Endodermal cell (in vitro differentiated cells): ENCODE data around the gene PLEKHA5. TPM values are rescaled to one million over a fixed set of nuclear protein-coding genes. Genes with fewer than 3 reads are reported as not detected.

Experiments
- DNase-seq: peaks from one replicate; pipeline ENCODE4 v3.0.0-alpha.2; 2017
- H3K27ac ChIP-seq: 2 replicates; pipeline ENCODE4 v1.5.1; 2013; ENCODE audit warnings: mild to moderate bottlenecking, low read depth, low read length, moderate library complexity
- H3K27me3 ChIP-seq: 2 replicates; pipeline ENCODE4 v1.6.1; 2013; ENCODE audit warnings: mild to moderate bottlenecking, low read length, moderate library complexity; ENCODE audit not compliant: insufficient read depth, control insufficient read depth, poor library complexity, severe bottlenecking
- H3K36me3 ChIP-seq: 2 replicates; pipeline ENCODE4 v1.7.0; 2013; ENCODE audit warnings: mild to moderate bottlenecking, low read length, moderate library complexity; ENCODE audit not compliant: control insufficient read depth, insufficient read depth
- H3K4me1 ChIP-seq: one replicate; pipeline ENCODE4 v1.7.0; 2013; ENCODE audit warnings: low read length; ENCODE audit not compliant: control insufficient read depth, insufficient read depth
- H3K4me3 ChIP-seq: 2 replicates; pipeline ENCODE4 v1.5.1; 2013; ENCODE audit warnings: mild to moderate bottlenecking, low read length, moderate library complexity
- H3K9ac ChIP-seq: 2 replicates; pipeline ENCODE4 v1.6.1; 2013; ENCODE audit warnings: mild to moderate bottlenecking, low read length, moderate library complexity; ENCODE audit not compliant: poor library complexity, severe bottlenecking; ENCODE audit errors: extremely low read depth
- H3K9me3 ChIP-seq: 2 replicates; pipeline ENCODE4 v1.6.1; 2013; ENCODE audit warnings: mild to moderate bottlenecking, low read length, moderate library complexity; ENCODE audit not compliant: control insufficient read depth
- H3K27ac Mint-ChIP-seq: 2 replicates; pipeline ENCODE4 v1.8.0; 2020; ENCODE audit warnings: mixed read lengths
- H3K27me3 Mint-ChIP-seq: 2 replicates; pipeline ENCODE4 v1.8.0; 2021; ENCODE audit warnings: mild to moderate bottlenecking, mixed read lengths; ENCODE audit not compliant: insufficient read depth
- H3K36me3 Mint-ChIP-seq: 2 replicates; pipeline ENCODE4 v1.8.0; 2020; ENCODE audit warnings: low read depth, mixed read lengths
- H3K4me1 Mint-ChIP-seq: 2 replicates; pipeline ENCODE4 v1.8.0; 2020; ENCODE audit warnings: mixed read lengths
- H3K4me3 Mint-ChIP-seq: 2 replicates; pipeline ENCODE4 v1.8.0; 2020; ENCODE audit warnings: mild to moderate bottlenecking, moderate library complexity, mixed read lengths
- H3K9me3 Mint-ChIP-seq: 2 replicates; pipeline ENCODE4 v1.8.0; 2020; ENCODE audit warnings: mild to moderate bottlenecking, mixed read lengths
- WGBS, 2 experiments: methylation state at CpG; one replicate each; pipeline versions ENCODE4 v1.1.5 to v1.1.7; 2013; ENCODE audit warnings: missing lambda C conversion rate in 2 of 2, mixed read lengths in 1 of 2; ENCODE audit not compliant: insufficient coverage in 1 of 2, insufficient read length in 1 of 2; 5-methylcytosine and 5-hydroxymethylcytosine counted together
- total RNA-seq, 2 donors: library from RNA; stranded (reverse); fragmentation: NEBNext Ultra II Directional in 1 of 2; extraction: Animal tissue kit (Norgen Biotek cat#: 25700) in 1 of 2; gene quantifications; 2 replicates in 1 of 2; 3 replicates in 1 of 2; pipeline ENCODE4 v1.2.1, GENCODE V29; 2021
- TF ChIP-seq, protein P1 (sequence below): fragments of 200-600 bp; sonication (generic); conservative IDR thresholded peaks from 2 replicates; pipeline ENCODE4 v1.5.0; 2021; ENCODE audit warnings: antibody characterized with exemption, mild to moderate bottlenecking

PLEKHA5 gene
- total RNA-seq, 2 donors from 2014 or later = 48.5 to 139 TPM

DNA sequence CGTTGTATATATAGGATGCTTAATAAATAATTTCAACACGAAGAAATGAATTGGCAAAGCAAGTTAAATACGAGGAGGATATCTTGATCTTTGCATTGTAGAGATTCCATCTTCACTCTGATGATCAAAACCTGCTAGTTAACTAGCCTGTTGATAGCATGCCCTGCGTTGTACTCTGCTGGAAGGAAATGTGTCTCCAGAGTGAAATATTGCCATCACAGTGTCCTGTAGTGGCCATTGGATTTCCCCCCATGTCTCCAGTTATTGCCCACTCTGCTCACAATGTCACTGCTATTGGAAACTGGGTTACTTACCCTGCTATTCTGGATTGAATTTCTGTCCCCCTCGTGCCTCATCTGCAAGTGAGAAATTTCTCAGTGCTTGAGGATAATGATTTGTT, 109.6 kb downstream of the PLEKHA5 start:
- no peaks in the 10 kb centered on the region for H3K27me3 ChIP-seq
- Mint-ChIP-seq H3K9me3 (no peaks in the 10 kb centered on the region), H3K4me3 (no peak overlapping the region), H3K27me3 (no peaks in the 10 kb centered on the region), H3K36me3 (peaks cover 7% of the 10 kb centered on the region), H3K4me1 (peaks cover 36% of the 10 kb centered on the region), H3K27ac (peak overlapping the region; percentile 1)
- H3K27ac ChIP-seq = peak overlapping the region; percentile 40
- TF ChIP-seq, protein P1, sequence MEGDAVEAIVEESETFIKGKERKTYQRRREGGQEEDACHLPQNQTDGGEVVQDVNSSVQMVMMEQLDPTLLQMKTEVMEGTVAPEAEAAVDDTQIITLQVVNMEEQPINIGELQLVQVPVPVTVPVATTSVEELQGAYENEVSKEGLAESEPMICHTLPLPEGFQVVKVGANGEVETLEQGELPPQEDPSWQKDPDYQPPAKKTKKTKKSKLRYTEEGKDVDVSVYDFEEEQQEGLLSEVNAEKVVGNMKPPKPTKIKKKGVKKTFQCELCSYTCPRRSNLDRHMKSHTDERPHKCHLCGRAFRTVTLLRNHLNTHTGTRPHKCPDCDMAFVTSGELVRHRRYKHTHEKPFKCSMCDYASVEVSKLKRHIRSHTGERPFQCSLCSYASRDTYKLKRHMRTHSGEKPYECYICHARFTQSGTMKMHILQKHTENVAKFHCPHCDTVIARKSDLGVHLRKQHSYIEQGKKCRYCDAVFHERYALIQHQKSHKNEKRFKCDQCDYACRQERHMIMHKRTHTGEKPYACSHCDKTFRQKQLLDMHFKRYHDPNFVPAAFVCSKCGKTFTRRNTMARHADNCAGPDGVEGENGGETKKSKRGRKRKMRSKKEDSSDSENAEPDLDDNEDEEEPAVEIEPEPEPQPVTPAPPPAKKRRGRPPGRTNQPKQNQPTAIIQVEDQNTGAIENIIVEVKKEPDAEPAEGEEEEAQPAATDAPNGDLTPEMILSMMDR = no peak
- WGBS, 2 experiments = 88 to 92% methylated on average over 4 to 5 of the region's 5 CpGs
- DNase-seq = peak; percentile 53
- no peaks in the 10 kb centered on the region for H3K9me3 ChIP-seq
- H3K4me1 ChIP-seq = peaks cover 4% of the 10 kb centered on the region
- no peak overlapping the region for H3K9ac ChIP-seq
- no peak overlapping the region for H3K4me3 ChIP-seq
- H3K36me3 ChIP-seq = no peaks in the 10 kb centered on the region

DNA sequence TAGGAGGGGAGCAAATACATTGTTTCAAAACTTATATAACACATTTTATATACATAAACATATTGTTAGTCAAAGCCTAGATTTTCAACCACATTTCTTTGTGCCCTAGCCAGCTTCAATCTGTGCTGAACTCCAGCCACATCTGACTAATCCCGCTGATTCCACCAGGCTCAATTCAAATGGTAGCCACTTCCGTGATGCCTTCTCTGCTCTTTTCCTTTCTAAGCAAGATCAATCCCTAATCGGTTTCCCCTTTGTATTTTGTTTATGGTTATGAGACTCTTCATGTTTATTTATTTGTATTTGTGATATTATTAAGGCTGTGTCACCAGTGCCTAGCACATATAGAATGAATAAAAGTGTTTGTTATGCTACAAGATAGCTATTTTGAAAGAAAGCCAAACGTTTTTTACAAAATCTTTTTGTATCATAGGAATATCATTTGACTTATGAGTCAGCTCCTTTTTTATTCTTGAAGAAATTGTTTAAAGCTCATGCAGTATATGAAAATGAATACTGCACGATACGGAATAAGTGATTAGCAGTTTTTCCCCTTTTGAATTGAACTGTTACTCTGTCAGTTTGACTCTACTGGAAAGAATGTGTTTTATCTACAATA, 110.2 kb downstream of the PLEKHA5 start:
- TF ChIP-seq, protein P1 = no peak
- Mint-ChIP-seq H3K4me3 (no peak overlapping the region), H3K27me3 (no peaks in the 10 kb centered on the region), H3K9me3 (no peaks in the 10 kb centered on the region), H3K4me1 (peaks cover 30% of the 10 kb centered on the region), H3K27ac (no peak overlapping the region), H3K36me3 (peaks cover 7% of the 10 kb centered on the region)
- Histone ChIP-seq H3K36me3 (no peaks in the 10 kb centered on the region), H3K9me3 (no peaks in the 10 kb centered on the region), H3K9ac (no peak overlapping the region), H3K4me1 (no peaks in the 10 kb centered on the region), H3K27me3 (no peaks in the 10 kb centered on the region), H3K27ac (no peak overlapping the region), H3K4me3 (no peak overlapping the region)
- 90 to 100% methylated on average over 2 to 4 of the region's 6 CpGs for WGBS, 2 experiments
- DNase-seq = no peak

DNA sequence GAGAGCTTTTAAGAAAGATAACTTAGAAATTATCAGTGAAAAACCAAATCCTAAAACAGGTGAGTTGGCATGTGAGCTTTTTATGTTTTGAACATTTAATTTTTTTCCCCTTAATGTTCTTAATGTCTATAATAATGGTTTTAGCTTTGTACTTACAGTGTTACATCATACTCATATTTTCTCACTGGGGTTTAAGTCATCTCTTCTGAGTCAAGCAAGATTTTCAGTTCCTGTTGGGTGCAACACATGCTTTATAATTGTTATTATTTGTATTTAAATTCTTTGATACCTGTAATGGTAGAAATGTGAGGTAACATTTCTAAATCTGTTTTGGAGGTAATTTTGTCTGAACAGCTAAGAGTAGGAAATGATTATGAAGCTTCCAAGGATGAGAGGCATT, 113.0 kb downstream of the PLEKHA5 start:
- H3K27me3 Mint-ChIP-seq = no peaks in the 10 kb centered on the region
- no peaks in the 10 kb centered on the region for H3K36me3 ChIP-seq
- H3K27ac Mint-ChIP-seq = no peak overlapping the region
- H3K9ac ChIP-seq = no peak overlapping the region
- no peak for DNase-seq
- no peaks in the 10 kb centered on the region for H3K27me3 ChIP-seq
- H3K36me3 Mint-ChIP-seq = peaks cover 10% of the 10 kb centered on the region
- H3K9me3 Mint-ChIP-seq = no peaks in the 10 kb centered on the region
- no peak overlapping the region for H3K27ac ChIP-seq
- H3K4me3 Mint-ChIP-seq = no peak overlapping the region
- H3K4me1 Mint-ChIP-seq = peaks cover 18% of the 10 kb centered on the region
- TF ChIP-seq, protein P1 = no peak
- H3K4me1 ChIP-seq = no peaks in the 10 kb centered on the region
- H3K9me3 ChIP-seq = no peaks in the 10 kb centered on the region
- no peak overlapping the region for H3K4me3 ChIP-seq
